ENCODE results near the gene PRDM2. TPM values are rescaled to one million over a fixed set of nuclear protein-coding genes. Genes with fewer than 3 reads are reported as not detected.

The PRDM2 gene
- total and polyA plus RNA-seq, 2 donors (not counting 1 experiment from before 2014, with no cell fraction given), result 9.1 to 11.6 TPM

DNA sequence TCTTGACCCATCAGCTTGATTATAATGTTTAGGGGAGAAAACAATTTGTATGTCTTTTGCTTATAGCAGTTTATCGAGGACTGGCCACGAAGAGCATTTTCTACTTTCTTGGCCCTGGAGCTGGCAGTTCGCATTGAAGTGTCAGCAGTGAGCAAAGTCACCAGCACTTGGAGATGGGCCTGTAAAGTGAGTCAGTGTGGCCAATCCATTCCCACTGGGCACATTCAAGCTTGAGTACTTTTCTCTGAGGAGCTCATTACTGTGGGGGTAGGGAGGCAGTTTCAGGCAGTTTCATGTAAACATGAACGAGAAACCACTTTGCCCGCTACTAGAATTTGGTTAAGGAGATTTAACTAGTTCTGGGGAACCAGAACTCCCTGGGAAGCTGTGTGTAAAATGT lies 164.8 kb downstream of the PRDM2 start:
- TF ChIP-seq EZH2 (IDR thresholded peaks at IDR 0.05; ENCODE audit: low read length, missing control alignments), result no peak
- TF ChIP-seq, protein P1, sequence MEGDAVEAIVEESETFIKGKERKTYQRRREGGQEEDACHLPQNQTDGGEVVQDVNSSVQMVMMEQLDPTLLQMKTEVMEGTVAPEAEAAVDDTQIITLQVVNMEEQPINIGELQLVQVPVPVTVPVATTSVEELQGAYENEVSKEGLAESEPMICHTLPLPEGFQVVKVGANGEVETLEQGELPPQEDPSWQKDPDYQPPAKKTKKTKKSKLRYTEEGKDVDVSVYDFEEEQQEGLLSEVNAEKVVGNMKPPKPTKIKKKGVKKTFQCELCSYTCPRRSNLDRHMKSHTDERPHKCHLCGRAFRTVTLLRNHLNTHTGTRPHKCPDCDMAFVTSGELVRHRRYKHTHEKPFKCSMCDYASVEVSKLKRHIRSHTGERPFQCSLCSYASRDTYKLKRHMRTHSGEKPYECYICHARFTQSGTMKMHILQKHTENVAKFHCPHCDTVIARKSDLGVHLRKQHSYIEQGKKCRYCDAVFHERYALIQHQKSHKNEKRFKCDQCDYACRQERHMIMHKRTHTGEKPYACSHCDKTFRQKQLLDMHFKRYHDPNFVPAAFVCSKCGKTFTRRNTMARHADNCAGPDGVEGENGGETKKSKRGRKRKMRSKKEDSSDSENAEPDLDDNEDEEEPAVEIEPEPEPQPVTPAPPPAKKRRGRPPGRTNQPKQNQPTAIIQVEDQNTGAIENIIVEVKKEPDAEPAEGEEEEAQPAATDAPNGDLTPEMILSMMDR (conservative IDR thresholded peaks at IDR 0.05 in 1 of 2, IDR thresholded peaks at IDR 0.05 in 1 of 2; ENCODE audit: low read depth in 1 of 2, low read length in 2 of 2), result no peak
- Histone ChIP-seq H2AFZ (ENCODE audit: low read length) (no peak overlapping the region), H3K27ac (ENCODE audit: insufficient read depth, low read length) (no peak overlapping the region), H3K9me3 (ENCODE audit: control insufficient read depth, insufficient read depth, low read depth, low read length) (no peaks in the 10 kb centered on the region), H4K20me1 (ENCODE audit: control insufficient read depth, extremely low read depth, insufficient read depth, low read length) (no peaks in the 10 kb centered on the region), H3K4me2 (ENCODE audit: extremely low read depth, insufficient read depth, low read length) (no peak overlapping the region), H3K27me3 (ENCODE audit: control insufficient read depth, insufficient read depth, low read length) (no peaks in the 10 kb centered on the region), H3K4me3 (replicated peaks in 1 of 4; ENCODE audit: control extremely low read depth in 1 of 4, insufficient read depth in 1 of 4, low read depth in 3 of 4, low read length in 4 of 4) (no peak overlapping the region), H3K4me1 (ENCODE audit: control insufficient read depth, extremely low read depth, insufficient read depth, low read length) (no peaks in the 10 kb centered on the region), H3K9ac (ENCODE audit: insufficient read depth, low read length) (no peak overlapping the region), H3K79me2 (ENCODE audit: control insufficient read depth, insufficient read depth, low read length) (no peaks in the 10 kb centered on the region), H3K36me3 (ENCODE audit: control insufficient read depth, insufficient read depth, low read length) (no peaks in the 10 kb centered on the region)
- DNase-seq (ENCODE audit: low read depth in 2 of 2), result no peak

DNA sequence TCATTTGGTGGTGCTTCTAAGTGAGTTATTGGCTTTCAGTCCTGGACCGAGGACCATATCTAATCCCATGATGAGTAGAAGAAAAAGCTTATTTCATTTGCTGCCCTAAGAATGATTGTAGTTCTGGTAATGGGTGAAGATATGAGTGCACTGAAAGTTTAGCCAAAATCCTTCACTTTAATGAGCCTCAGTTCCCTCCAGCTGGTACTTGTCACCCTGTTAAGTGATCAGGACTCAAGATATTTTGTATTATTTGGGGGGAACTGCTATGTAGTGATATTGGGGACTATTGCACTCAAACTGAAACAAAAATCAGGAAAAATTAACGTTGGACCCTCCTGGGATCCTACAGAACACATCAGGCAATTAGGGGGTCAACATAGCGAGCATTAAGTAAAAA lies 165.9 kb downstream of the PRDM2 start:
- H3K9ac ChIP-seq (ENCODE audit: insufficient read depth, low read length), result no peak overlapping the region
- H2AFZ ChIP-seq (ENCODE audit: low read length), result no peak overlapping the region
- no peak overlapping the region for H3K4me3 ChIP-seq (replicated peaks in 1 of 4; ENCODE audit: control extremely low read depth in 1 of 4, insufficient read depth in 1 of 4, low read depth in 3 of 4, low read length in 4 of 4)
- H3K9me3 ChIP-seq (ENCODE audit: control insufficient read depth, insufficient read depth, low read depth, low read length), result no peaks in the 10 kb centered on the region
- DNase-seq (ENCODE audit: low read depth in 2 of 2), result no peak
- H3K36me3 ChIP-seq (ENCODE audit: control insufficient read depth, insufficient read depth, low read length), result no peaks in the 10 kb centered on the region
- TF ChIP-seq EZH2 (IDR thresholded peaks at IDR 0.05; ENCODE audit: low read length, missing control alignments), result no peak
- TF ChIP-seq, protein P1 (conservative IDR thresholded peaks at IDR 0.05 in 1 of 2, IDR thresholded peaks at IDR 0.05 in 1 of 2; ENCODE audit: low read depth in 1 of 2, low read length in 2 of 2), result no peak
- no peak overlapping the region for H3K4me2 ChIP-seq (ENCODE audit: extremely low read depth, insufficient read depth, low read length)
- no peaks in the 10 kb centered on the region for H3K79me2 ChIP-seq (ENCODE audit: control insufficient read depth, insufficient read depth, low read length)
- H4K20me1 ChIP-seq (ENCODE audit: control insufficient read depth, extremely low read depth, insufficient read depth, low read length), result no peaks in the 10 kb centered on the region
- no peaks in the 10 kb centered on the region for H3K27me3 ChIP-seq (ENCODE audit: control insufficient read depth, insufficient read depth, low read length)
- H3K27ac ChIP-seq (ENCODE audit: insufficient read depth, low read length), result no peak overlapping the region
- no peaks in the 10 kb centered on the region for H3K4me1 ChIP-seq (ENCODE audit: control insufficient read depth, extremely low read depth, insufficient read depth, low read length)

DNA sequence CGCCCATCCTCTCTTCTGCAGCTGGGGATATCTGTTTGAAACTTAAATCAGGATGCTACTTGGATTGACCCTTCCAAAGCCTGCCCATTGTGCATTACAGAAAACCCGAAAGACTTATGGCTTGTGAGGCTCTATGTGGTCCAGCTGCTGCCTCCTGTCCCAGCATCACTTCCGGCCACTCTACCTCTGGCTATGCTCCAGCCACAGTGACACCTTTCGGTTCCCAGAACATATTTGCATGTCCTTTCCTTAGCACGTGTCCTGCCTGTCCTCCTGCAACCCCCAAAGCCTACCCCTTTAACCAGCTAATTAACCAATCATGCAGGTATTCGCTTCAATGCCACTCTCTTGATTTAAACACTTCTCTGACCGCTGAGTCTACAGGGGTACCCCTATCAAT lies 167.6 kb downstream of the PRDM2 start:
- no peak for TF ChIP-seq EZH2 (IDR thresholded peaks at IDR 0.05; ENCODE audit: low read length, missing control alignments)
- TF ChIP-seq, protein P1 (conservative IDR thresholded peaks at IDR 0.05 in 1 of 2, IDR thresholded peaks at IDR 0.05 in 1 of 2; ENCODE audit: low read depth in 1 of 2, low read length in 2 of 2), result no peak
- Histone ChIP-seq H3K9me3 (ENCODE audit: control insufficient read depth, insufficient read depth, low read depth, low read length) (no peaks in the 10 kb centered on the region), H3K36me3 (ENCODE audit: control insufficient read depth, insufficient read depth, low read length) (no peaks in the 10 kb centered on the region), H4K20me1 (ENCODE audit: control insufficient read depth, extremely low read depth, insufficient read depth, low read length) (no peaks in the 10 kb centered on the region), H3K4me1 (ENCODE audit: control insufficient read depth, extremely low read depth, insufficient read depth, low read length) (no peaks in the 10 kb centered on the region), H3K9ac (ENCODE audit: insufficient read depth, low read length) (no peak overlapping the region), H3K4me2 (ENCODE audit: extremely low read depth, insufficient read depth, low read length) (no peak overlapping the region), H3K27me3 (ENCODE audit: control insufficient read depth, insufficient read depth, low read length) (no peaks in the 10 kb centered on the region), H2AFZ (ENCODE audit: low read length) (no peak overlapping the region), H3K79me2 (ENCODE audit: control insufficient read depth, insufficient read depth, low read length) (no peaks in the 10 kb centered on the region), H3K27ac (ENCODE audit: insufficient read depth, low read length) (no peak overlapping the region), H3K4me3 (replicated peaks in 1 of 4; ENCODE audit: control extremely low read depth in 1 of 4, insufficient read depth in 1 of 4, low read depth in 3 of 4, low read length in 4 of 4) (no peak overlapping the region)
- DNase-seq (ENCODE audit: low read depth in 2 of 2), result no peak
